CD4-positive, alpha-beta T cell (primary cell): Measurements from ENCODE around the gene TUBB4B. TPM values are rescaled to one million over a fixed set of nuclear protein-coding genes. Genes with fewer than 3 reads are reported as not detected.

ENCODE experiments used
- ATAC-seq: fragments of 200-7000 bp; cut with Tn5 transposase; one replicate; pipeline ENCODE4 v1.10.0; 2022; ENCODE audit warnings: mild to moderate bottlenecking; ENCODE audit not compliant: poor library complexity
- CTCF ChIA-PET: fragments of 350-600 bp; sonication (Branson Sonifier 250); formaldehyde crosslinking; loops from one replicate; lab custom pipeline; 2021; ENCODE audit warnings: antibody characterized with exemption, inconsistent platforms; lab: Charles Lee
- POLR2A ChIA-PET: fragments of 350-600 bp; sonication (Branson Sonifier 250); formaldehyde crosslinking; loops from one replicate; lab custom pipeline; 2021; ENCODE audit warnings: antibody characterized with exemption, inconsistent platforms; lab: Charles Lee
- DNase-seq, 14 experiments: peaks; one replicate each; pipeline ENCODE4 v3.0.0-alpha.2; 2013 to 2020; ENCODE audit warnings: mixed read lengths in 2 of 14
- H3K27ac ChIP-seq, 2 donors: one replicate each; pipeline versions ENCODE4 v1.5.1 to v1.7.0; 2013; ENCODE audit warnings: low read length in 2 of 2, low read depth in 1 of 2, mild to moderate bottlenecking in 1 of 2
- H3K27me3 ChIP-seq, 2 experiments: 1 replicate in 1 of 2; 2 replicates in 1 of 2; pipeline versions ENCODE4 v1.6.1 to v1.7.0; 2013; ENCODE audit warnings: low read length in 2 of 2, control low read depth in 1 of 2, mild to moderate bottlenecking in 1 of 2, moderate library complexity in 1 of 2; ENCODE audit not compliant: insufficient read depth in 2 of 2, control insufficient read depth in 1 of 2
- H3K36me3 ChIP-seq: one replicate; pipeline ENCODE4 v1.6.1; 2013; ENCODE audit warnings: low read length, control low read depth; ENCODE audit not compliant: insufficient read depth
- H3K4me1 ChIP-seq: one replicate; pipeline ENCODE4 v1.6.1; 2013; ENCODE audit warnings: low read length, control low read depth; ENCODE audit not compliant: insufficient read depth
- H3K4me3 ChIP-seq: one replicate; pipeline ENCODE4 v1.5.1; 2013; ENCODE audit warnings: mild to moderate bottlenecking, low read length, moderate library complexity
- H3K9me3 ChIP-seq, 2 experiments: 1 replicate in 1 of 2; 2 replicates in 1 of 2; pipeline versions ENCODE4 v1.6.1 to v1.7.0; 2013; ENCODE audit warnings: low read length in 2 of 2, mild to moderate bottlenecking in 2 of 2, control low read depth in 1 of 2, moderate library complexity in 1 of 2; ENCODE audit not compliant: control insufficient read depth in 1 of 2, insufficient read depth in 1 of 2
- H3K27ac Mint-ChIP-seq: one replicate; pipeline ENCODE4 v1.8.0; 2020; ENCODE audit warnings: mixed read lengths
- H3K27me3 Mint-ChIP-seq: one replicate; pipeline ENCODE4 v1.8.0; 2021; ENCODE audit warnings: mixed read lengths
- H3K36me3 Mint-ChIP-seq: one replicate; pipeline ENCODE4 v1.8.0; 2021; ENCODE audit warnings: low read depth, mixed read lengths
- H3K4me1 Mint-ChIP-seq: one replicate; pipeline ENCODE4 v1.8.0; 2021; ENCODE audit warnings: low read depth, mixed read lengths
- H3K4me3 Mint-ChIP-seq: one replicate; pipeline ENCODE4 v1.8.0; 2020; ENCODE audit warnings: mild to moderate bottlenecking, mixed read lengths
- H3K9me3 Mint-ChIP-seq: one replicate; pipeline ENCODE4 v1.8.0; 2020; ENCODE audit warnings: mixed read lengths
- intact Hi-C, 2 experiments: fragments of 100-400 bp; cut with DNase I in 1 of 2; cut with micrococcal nuclease in 1 of 2; formaldehyde crosslinking; loops; one replicate each; pipeline versions ENCODE4 v1.15.1 to v1.9.0; 2023 to 2025; cut with DNase I, micrococcal nuclease
- total RNA-seq, 174 experiments: library from RNA in 2 of 174; stranded (reverse) in 2 of 174; gene quantifications; one replicate each; pipeline ENCODE4 v1.2.3 and lab custom pipeline; 2021 to 2026
- TF ChIP-seq, protein P1 (sequence below): fragments of 200-600 bp; IDR thresholded peaks from one replicate; pipeline ENCODE4 v1.8.0; 2022; ENCODE audit warnings: antibody characterized with exemption, mild to moderate bottlenecking

TUBB4B gene
- total RNA-seq, 2 experiments from 2014 or later, result 93.8 to 98.2 TPM

DNA sequence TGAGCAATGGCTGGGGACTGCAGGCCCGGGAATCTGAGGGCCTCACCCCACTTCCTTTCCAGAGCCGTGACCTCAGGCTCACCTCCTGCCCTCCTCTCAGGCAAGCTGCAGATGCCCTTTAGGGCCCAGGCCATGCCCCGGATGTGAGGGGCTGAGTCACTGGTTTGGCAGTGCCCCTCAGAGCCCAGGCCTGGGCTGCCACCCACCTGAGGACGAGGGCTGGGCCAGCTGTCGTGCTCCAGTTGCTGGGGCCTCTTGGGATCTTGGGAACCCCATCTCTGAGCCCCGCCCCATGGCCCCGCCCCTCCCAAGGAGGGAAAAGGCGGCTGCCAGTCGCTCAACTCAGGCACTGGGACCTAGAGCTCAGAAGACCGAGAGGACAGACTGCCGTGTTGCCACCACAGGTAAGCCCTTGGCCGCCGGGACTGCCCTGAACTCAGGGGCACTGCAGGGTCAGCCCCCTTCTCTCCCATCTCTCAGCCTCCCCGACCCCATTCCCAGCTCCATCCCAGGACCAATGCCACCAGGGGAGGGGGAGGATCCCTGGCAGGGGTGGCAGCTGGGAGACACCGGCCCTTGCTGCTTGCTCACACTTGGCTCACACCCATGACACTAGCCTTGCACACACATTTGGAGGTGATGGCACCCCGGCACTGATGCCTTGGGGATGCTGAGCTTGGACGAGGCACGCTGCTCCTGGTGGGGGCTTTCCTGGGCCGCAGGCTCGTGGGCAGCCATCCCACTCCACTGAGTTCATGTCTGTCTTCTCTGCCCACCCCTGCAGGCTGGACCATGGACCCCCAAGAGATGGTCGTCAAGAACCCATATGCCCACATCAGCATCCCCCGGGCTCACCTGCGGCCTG is 16.0 kb upstream of the TUBB4B start, which contains the start of gene CYSRT1:
TSS of gene CYSRT1 (plus strand) at position 345 of the 865 bp plus-strand sequence. CDS start at position 793, 448 bp downstream.
- H3K27ac ChIP-seq, result peak within 1 kb of the TSS; percentile 74 to 80
- peaks cover 0 to 4% of the 10 kb centered on the region in 2 experiments for H3K9me3 ChIP-seq
- ATAC-seq (no peak), DNase-seq (peak in 3 of 14 experiments; percentile 19 to 55 (median 38))
- H3K4me1 ChIP-seq, result peaks cover 36% of the 10 kb centered on the region
- Mint-ChIP-seq H3K27me3 (peaks cover 5% of the 10 kb centered on the region), H3K4me3 (peak within 1 kb of the TSS; percentile 87), H3K4me1 (peaks cover 18% of the 10 kb centered on the region), H3K36me3 (no peaks in the 10 kb centered on the region), H3K27ac (peak within 1 kb of the TSS; percentile 81), H3K9me3 (no peaks in the 10 kb centered on the region)
- no peaks in the 10 kb centered on the region for H3K36me3 ChIP-seq
- H3K27me3 ChIP-seq, result peaks cover 3 to 16% of the 10 kb centered on the region in 2 experiments
- POLR2A ChIA-PET, result interaction anchor here (1.1 to 4.7 kb wide), 5 partner anchors 16 to 97 kb away, joined by 3 to 46 read pairs (median 22); partner anchors contain the start of genes ANAPC2, NDOR1, SSNA1 and TMEM203
- TF ChIP-seq, protein P1, sequence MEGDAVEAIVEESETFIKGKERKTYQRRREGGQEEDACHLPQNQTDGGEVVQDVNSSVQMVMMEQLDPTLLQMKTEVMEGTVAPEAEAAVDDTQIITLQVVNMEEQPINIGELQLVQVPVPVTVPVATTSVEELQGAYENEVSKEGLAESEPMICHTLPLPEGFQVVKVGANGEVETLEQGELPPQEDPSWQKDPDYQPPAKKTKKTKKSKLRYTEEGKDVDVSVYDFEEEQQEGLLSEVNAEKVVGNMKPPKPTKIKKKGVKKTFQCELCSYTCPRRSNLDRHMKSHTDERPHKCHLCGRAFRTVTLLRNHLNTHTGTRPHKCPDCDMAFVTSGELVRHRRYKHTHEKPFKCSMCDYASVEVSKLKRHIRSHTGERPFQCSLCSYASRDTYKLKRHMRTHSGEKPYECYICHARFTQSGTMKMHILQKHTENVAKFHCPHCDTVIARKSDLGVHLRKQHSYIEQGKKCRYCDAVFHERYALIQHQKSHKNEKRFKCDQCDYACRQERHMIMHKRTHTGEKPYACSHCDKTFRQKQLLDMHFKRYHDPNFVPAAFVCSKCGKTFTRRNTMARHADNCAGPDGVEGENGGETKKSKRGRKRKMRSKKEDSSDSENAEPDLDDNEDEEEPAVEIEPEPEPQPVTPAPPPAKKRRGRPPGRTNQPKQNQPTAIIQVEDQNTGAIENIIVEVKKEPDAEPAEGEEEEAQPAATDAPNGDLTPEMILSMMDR, result no peak
- intact Hi-C loops, result loop anchor here (5.0 kb wide), 2 partner anchors 178 to 438 kb away; partner anchors contain the start of gene NPDC1 (in 1 of the 2)
- CTCF ChIA-PET, result interaction anchor here (0.8 to 1.4 kb wide), 2 partner anchors 49 to 95 kb away, joined by 3 to 6 read pairs; no protein-coding TSS in a partner anchor
- H3K4me3 ChIP-seq, result peak within 1 kb of the TSS; percentile 74

DNA sequence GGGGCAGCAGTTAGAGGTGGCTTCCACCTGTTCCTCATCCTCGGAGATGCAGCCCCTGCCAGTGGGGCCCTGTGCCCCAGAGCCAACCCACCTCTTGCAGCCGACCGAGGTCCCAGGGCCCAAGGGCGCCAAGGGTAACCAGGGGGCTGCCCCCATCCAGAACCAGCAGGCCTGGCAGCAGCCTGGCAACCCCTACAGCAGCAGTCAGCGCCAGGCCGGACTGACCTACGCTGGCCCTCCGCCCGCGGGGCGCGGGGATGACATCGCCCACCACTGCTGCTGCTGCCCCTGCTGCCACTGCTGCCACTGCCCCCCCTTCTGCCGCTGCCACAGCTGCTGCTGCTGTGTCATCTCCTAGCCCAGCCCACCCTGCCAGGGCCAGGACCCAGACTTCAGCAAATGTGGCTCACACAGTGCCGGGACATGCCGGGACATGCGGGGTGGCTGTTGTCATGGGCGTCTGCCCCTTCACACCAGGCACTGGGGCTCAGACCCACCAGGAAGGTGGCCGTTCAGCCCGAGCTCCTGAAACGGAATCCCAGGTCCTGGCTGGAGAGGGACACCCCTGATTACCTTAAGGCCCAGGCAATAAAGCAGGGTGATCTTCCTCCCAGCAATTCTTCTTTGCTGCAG is 15.3 kb upstream of the TUBB4B start:
- Mint-ChIP-seq H3K4me3 (no peak overlapping the region), H3K36me3 (no peaks in the 10 kb centered on the region), H3K27ac (no peak overlapping the region), H3K9me3 (no peaks in the 10 kb centered on the region), H3K27me3 (peaks cover 5% of the 10 kb centered on the region), H3K4me1 (peaks cover 18% of the 10 kb centered on the region)
- ChIA-PET CTCF (interaction anchor here (0.8 to 2.5 kb wide), 4 partner anchors 11 to 197 kb away, joined by 3 to 15 read pairs (median 5); no protein-coding TSS in a partner anchor), POLR2A (interaction anchor here (1.1 to 4.7 kb wide), 4 partner anchors 15 to 130 kb away, joined by 3 to 46 read pairs (median 7); partner anchors contain the start of gene TUBB4B)
- intact Hi-C loops, result loop anchor here in 1 of 2 experiments (5.0 kb wide), 1 partner anchor 179 kb away; the partner anchor contains the start of gene NPDC1
- Histone ChIP-seq H3K27me3 (peaks cover 3 to 16% of the 10 kb centered on the region in 2 experiments), H3K9me3 (peaks cover 0 to 4% of the 10 kb centered on the region in 2 experiments), H3K27ac (no peak overlapping the region), H3K4me3 (no peak overlapping the region), H3K36me3 (no peaks in the 10 kb centered on the region), H3K4me1 (peaks cover 36% of the 10 kb centered on the region)
- DNase-seq (no peak), ATAC-seq (no peak)
- TF ChIP-seq, protein P1, result no peak
